HepG2 (cell line): Measurements from ENCODE around the gene EPHA2. TPM values are rescaled to one million over a fixed set of nuclear protein-coding genes. Genes with fewer than 3 reads are reported as not detected.

Experiments
- CCDC6 ChIP-seq: sonication (generic); formaldehyde crosslinking; IDR thresholded peaks from 2 replicates; pipeline ENCODE4 v1.8.1; 2022; ENCODE audit warnings: mild to moderate bottlenecking, missing genetic modification reagents, moderate library complexity
- DPF2 ChIP-seq: sonication (generic); formaldehyde crosslinking; IDR thresholded peaks from 2 replicates; pipeline ENCODE4 v1.4.0; 2020; ENCODE audit warnings: mild to moderate bottlenecking, low read depth, missing genetic modification reagents, borderline replicate concordance
- ELF4 ChIP-seq: sonication (generic); formaldehyde crosslinking; IDR thresholded peaks from 2 replicates; pipeline ENCODE4 v1.5.0; 2020; ENCODE audit warnings: missing genetic modification reagents, mild to moderate bottlenecking, moderate library complexity, borderline replicate concordance
- FOXO1 ChIP-seq: sonication (generic); formaldehyde crosslinking; IDR thresholded peaks from 2 replicates; pipeline ENCODE4 v1.4.0; 2020; ENCODE audit warnings: missing genetic modification reagents
- KLF12 ChIP-seq: sonication (generic); formaldehyde crosslinking; IDR thresholded peaks from 2 replicates; pipeline ENCODE4 v1.4.0; 2020; ENCODE audit warnings: missing genetic modification reagents, borderline replicate concordance
- MLXIP ChIP-seq: sonication (generic); formaldehyde crosslinking; IDR thresholded peaks from 2 replicates; pipeline ENCODE4 v1.9.0; 2021; ENCODE audit warnings: missing genetic modification reagents, borderline replicate concordance
- NCOA5 ChIP-seq: sonication (generic); formaldehyde crosslinking; IDR thresholded peaks from 2 replicates; pipeline ENCODE4 v1.4.0; 2020; ENCODE audit warnings: missing genetic modification reagents
- NFAT5 ChIP-seq: sonication (generic); formaldehyde crosslinking; IDR thresholded peaks from 2 replicates; pipeline ENCODE4 v1.4.0; 2020; ENCODE audit warnings: missing genetic modification reagents
- PHF21A ChIP-seq: sonication (generic); formaldehyde crosslinking; IDR thresholded peaks from 2 replicates; pipeline ENCODE4 v1.5.0; 2020; ENCODE audit warnings: mild to moderate bottlenecking, missing genetic modification reagents
- RFXANK ChIP-seq: IDR thresholded peaks from 2 replicates; pipeline ENCODE4 v1.6.1; 2016
- RXRB ChIP-seq: IDR thresholded peaks from 2 replicates; pipeline ENCODE4 v1.6.1; 2016; ENCODE audit warnings: borderline replicate concordance, missing genetic modification reagents, missing compliant biosample characterization
- SATB2 ChIP-seq: sonication (generic); formaldehyde crosslinking; IDR thresholded peaks from 2 replicates; pipeline ENCODE4 v1.5.0; 2020; ENCODE audit warnings: missing genetic modification reagents
- SMYD3 ChIP-seq: sonication (generic); formaldehyde crosslinking; IDR thresholded peaks from 2 replicates; pipeline ENCODE4 v1.8.1; 2023; ENCODE audit warnings: mild to moderate bottlenecking, missing genetic modification reagents
- SSRP1 ChIP-seq: IDR thresholded peaks from 2 replicates; pipeline ENCODE4 v1.6.1; 2016; ENCODE audit warnings: control low read depth
- ZBTB38 ChIP-seq: sonication (generic); formaldehyde crosslinking; IDR thresholded peaks from 2 replicates; pipeline ENCODE4 v1.5.1; 2020; ENCODE audit warnings: mild to moderate bottlenecking, missing genetic modification reagents
- ZNF263 ChIP-seq: sonication (generic); formaldehyde crosslinking; IDR thresholded peaks from 2 replicates; pipeline ENCODE4 v1.4.0; 2020; ENCODE audit warnings: missing genetic modification reagents
- ZNF362 ChIP-seq: sonication (generic); formaldehyde crosslinking; IDR thresholded peaks from 2 replicates; pipeline ENCODE4 v1.4.0; 2020; ENCODE audit warnings: missing genetic modification reagents, mild to moderate bottlenecking, borderline replicate concordance
- ZNF563 ChIP-seq: sonication (generic); formaldehyde crosslinking; IDR thresholded peaks from 2 replicates; pipeline ENCODE4 v1.8.0; 2022; ENCODE audit warnings: mild to moderate bottlenecking, moderate library complexity, missing genetic modification reagents
- ZNF569 ChIP-seq: sonication (generic); formaldehyde crosslinking; IDR thresholded peaks from 2 replicates; pipeline ENCODE4 v1.5.0; 2020; ENCODE audit warnings: mild to moderate bottlenecking, missing genetic modification reagents, moderate library complexity, borderline replicate concordance
- ZNF766 ChIP-seq: sonication (generic); formaldehyde crosslinking; IDR thresholded peaks from 2 replicates; pipeline ENCODE4 v1.5.0; 2020; ENCODE audit warnings: missing genetic modification reagents, borderline replicate concordance
- ZNF788 ChIP-seq: sonication (generic); formaldehyde crosslinking; IDR thresholded peaks from 2 replicates; pipeline ENCODE4 v1.5.0; 2020; ENCODE audit warnings: mild to moderate bottlenecking, missing genetic modification reagents, borderline replicate concordance
- polyA plus RNA-seq, 8 experiments: library from polyadenylated mRNA; depleted of rRNA in 3 of 8; stranded (reverse) in 7 of 8; unstranded in 1 of 8; fragments of >200 nt; fragmentation: Illumina TruSeq in 4 of 8; extraction: Trizol in 4 of 8; gene quantifications; 2 replicates each; pipeline versions ENCODE4 v1.2.1 to v1.2.3, GENCODE V29; 2011 to 2016; ENCODE audit warnings: low read depth in 4 of 8, missing spikeins in 1 of 8, mixed read lengths in 1 of 8; ENCODE audit not compliant: insufficient read depth in 1 of 8
- total RNA-seq, 5 experiments: library from RNA; depleted of rRNA; stranded (reverse); fragments of >200 nt; fragmentation: Illumina TruSeq; extraction: Trizol; gene quantifications; 2 replicates each; pipeline ENCODE4 v1.2.3, GENCODE V29; 2016; ENCODE audit warnings: low read depth in 1 of 5

EPHA2 gene
- total and polyA plus RNA-seq, 2 of the 13 experiments (the other 11 are each of a cell fraction or from before 2014, with no cell fraction given): 33.6 to 53.6 TPM

GRCh38 chr1:16155537-16156410, at the start of gene EPHA2 (continued):
- TF ChIP-seq FOXO1 (peak; percentile 34), ZNF569 (CRISPR knock-in tag) (no peak), SATB2 (no peak), PHF21A (CRISPR knock-in tag) (0 out of 2 replicates have a peak, but pooled peaks have one; percentile 57), ZNF563 (CRISPR knock-in tag) (peak; percentile 79; the same call in 1 of the 2 replicates), ZNF788 (CRISPR knock-in tag) (no peak), ZBTB38 (peak; percentile 80), ELF4 (CRISPR knock-in tag) (0 out of 2 replicates have a peak, but pooled peaks have one; percentile 29), NCOA5 (CRISPR knock-in tag) (no peak), RFXANK (CRISPR knock-in tag) (no peak), NFAT5 (CRISPR knock-in tag) (peak; percentile 77; the same call in 1 of the 2 replicates), DPF2 (peak; percentile 18; the same call in 1 of the 2 replicates), KLF12 (CRISPR knock-in tag) (peak; percentile 75), CCDC6 (CRISPR knock-in tag) (no peak; the same call in 1 of the 2 replicates), ZNF362 (CRISPR knock-in tag) (no peak), RXRB (peak; percentile 68), SSRP1 (CRISPR knock-in tag) (no peak), SMYD3 (CRISPR knock-in tag) (peak; percentile 62; the same call in 1 of the 2 replicates), ZNF263 (no peak; the same call in 1 of the 2 replicates), MLXIP (CRISPR knock-in tag) (no peak), ZNF766 (CRISPR knock-in tag) (no peak)
